Esophagus squamous epithelium (tissue), 5 donors: ENCODE data around the gene IGF1R. TPM values are rescaled to one million over a fixed set of nuclear protein-coding genes. Genes with fewer than 3 reads are reported as not detected.

Source experiments
- DNase-seq: peaks from one replicate; lab custom pipeline; 2025; lab: John Stamatoyannopoulos, UW
- H3K27ac ChIP-seq, 4 donors: fragments of 200-600 bp; sonication (generic); one replicate each; pipeline ENCODE4 v1.5.1; 2016 to 2019; ENCODE audit warnings: mild to moderate bottlenecking in 1 of 4
- H3K27me3 ChIP-seq, 4 donors: fragments of 200-600 bp; sonication (generic); 1 replicate in 3 of 4; 2 replicates in 1 of 4; pipeline versions ENCODE4 v1.5.1 to v1.6.0; 2017 to 2021; ENCODE audit warnings: antibody characterized with exemption in 1 of 4
- H3K36me3 ChIP-seq, 3 donors: fragments of 200-600 bp; sonication (generic); one replicate each; pipeline ENCODE4 v1.5.1; 2016 to 2019
- H3K4me1 ChIP-seq, 3 donors: fragments of 200-600 bp; sonication (generic); one replicate each; pipeline ENCODE4 v1.5.1; 2017 to 2019
- H3K4me3 ChIP-seq, 4 donors: fragments of 200-600 bp; sonication (generic); 1 replicate in 3 of 4; 2 replicates in 1 of 4; pipeline ENCODE4 v1.5.1; 2016 to 2019; ENCODE audit warnings: mild to moderate bottlenecking in 2 of 4, moderate library complexity in 1 of 4
- H3K9me3 ChIP-seq, 3 donors: fragments of 200-600 bp; sonication (generic); one replicate each; pipeline ENCODE4 v1.5.1; 2016 to 2019
- POLR2A ChIP-seq, 4 donors: fragments of 450-650 bp; IDR thresholded peaks; one replicate each; pipeline ENCODE4 v1.6.1; 2017; ENCODE audit warnings: antibody characterized with exemption in 4 of 4, mild to moderate bottlenecking in 4 of 4, moderate library complexity in 3 of 4
- WGBS, 2 donors: methylation state at CpG; one replicate each; pipeline ENCODE4 v1.1.5; 2018; 5-methylcytosine and 5-hydroxymethylcytosine counted together
- intact Hi-C: fragments of 100-400 bp; cut with DNase I; formaldehyde crosslinking; loops from one replicate; pipeline ENCODE4 v1.15.0; 2022
- total RNA-seq, 4 donors: library from RNA; depleted of rRNA; stranded (reverse); fragments of >200 nt; gene quantifications; one replicate each; pipeline ENCODE4 v1.1.0, GENCODE V29; 2016
- TF ChIP-seq, protein P1 (sequence below), 6 experiments: fragments of 450-650 bp in 4 of 6; fragments of 200-600 bp in 2 of 6; sonication (generic) in 2 of 6; IDR thresholded peaks; one replicate each; pipeline ENCODE4 v1.5.1; 2016 to 2019; ENCODE audit warnings: antibody characterized with exemption in 6 of 6, mild to moderate bottlenecking in 4 of 6, moderate library complexity in 4 of 6
- donor health status: DM: yes; HTN: yes; CAD: no.

Gene IGF1R
- total RNA-seq, 4 donors from 2014 or later, result 20.5 to 54.8 (median 40.4) TPM

DNA sequence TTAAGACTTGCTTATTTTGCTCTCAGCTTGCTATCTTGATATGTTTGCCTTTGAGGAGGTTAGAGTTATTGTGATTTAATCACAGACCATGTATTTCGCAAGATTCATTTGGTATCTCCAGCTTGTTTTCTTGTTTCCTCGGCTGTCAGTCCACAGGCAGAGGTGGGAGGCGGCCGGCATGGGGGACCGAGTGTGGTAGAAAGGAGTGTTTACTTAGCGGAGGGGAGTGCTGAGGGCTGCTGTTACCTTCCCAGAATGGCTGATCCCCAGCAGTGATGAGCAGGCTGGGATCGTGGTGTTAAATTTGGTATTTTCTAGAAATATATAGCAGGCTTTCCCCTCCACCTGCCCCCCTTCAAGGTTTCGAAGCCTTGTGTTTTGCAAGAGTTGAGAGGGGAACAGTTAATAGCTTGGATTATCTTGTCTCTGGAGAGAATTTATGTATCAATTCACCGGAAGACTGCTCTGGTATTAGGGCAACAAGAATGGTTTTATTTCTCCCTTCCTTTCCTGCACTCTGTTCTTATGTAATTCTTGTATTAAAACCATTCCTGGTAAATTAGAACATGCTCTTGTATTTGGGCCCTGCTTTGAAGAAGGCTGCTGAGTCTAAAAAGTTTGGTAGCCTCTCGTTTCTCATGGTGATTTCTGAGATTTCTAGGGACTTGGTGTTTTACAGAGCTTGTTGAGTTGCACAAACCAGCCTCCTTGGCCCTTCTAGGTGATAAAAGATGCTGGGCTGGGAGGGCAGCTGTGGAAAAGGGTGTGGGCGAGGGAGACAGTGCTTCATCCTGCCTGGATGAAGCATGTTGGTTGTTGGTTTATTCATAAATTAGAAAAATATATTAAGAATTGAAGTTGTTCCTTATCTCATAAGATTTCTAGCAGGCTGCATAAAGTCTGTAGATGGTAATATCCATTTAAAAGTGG, 151.4 kb downstream of the IGF1R start:
- peak overlapping the region in 2 of 4 donors; percentile 10 to 49 for H3K4me3 ChIP-seq
- intact Hi-C loops, result no loop called here
- no peak for DNase-seq
- peak overlapping the region; percentile 54 to 84 (median 69) for H3K27ac ChIP-seq
- 18 to 23% methylated on average over 8 to 11 of the region's 11 CpGs for WGBS, 2 donors
- TF ChIP-seq, protein P1, sequence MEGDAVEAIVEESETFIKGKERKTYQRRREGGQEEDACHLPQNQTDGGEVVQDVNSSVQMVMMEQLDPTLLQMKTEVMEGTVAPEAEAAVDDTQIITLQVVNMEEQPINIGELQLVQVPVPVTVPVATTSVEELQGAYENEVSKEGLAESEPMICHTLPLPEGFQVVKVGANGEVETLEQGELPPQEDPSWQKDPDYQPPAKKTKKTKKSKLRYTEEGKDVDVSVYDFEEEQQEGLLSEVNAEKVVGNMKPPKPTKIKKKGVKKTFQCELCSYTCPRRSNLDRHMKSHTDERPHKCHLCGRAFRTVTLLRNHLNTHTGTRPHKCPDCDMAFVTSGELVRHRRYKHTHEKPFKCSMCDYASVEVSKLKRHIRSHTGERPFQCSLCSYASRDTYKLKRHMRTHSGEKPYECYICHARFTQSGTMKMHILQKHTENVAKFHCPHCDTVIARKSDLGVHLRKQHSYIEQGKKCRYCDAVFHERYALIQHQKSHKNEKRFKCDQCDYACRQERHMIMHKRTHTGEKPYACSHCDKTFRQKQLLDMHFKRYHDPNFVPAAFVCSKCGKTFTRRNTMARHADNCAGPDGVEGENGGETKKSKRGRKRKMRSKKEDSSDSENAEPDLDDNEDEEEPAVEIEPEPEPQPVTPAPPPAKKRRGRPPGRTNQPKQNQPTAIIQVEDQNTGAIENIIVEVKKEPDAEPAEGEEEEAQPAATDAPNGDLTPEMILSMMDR (IDR thresholded peaks at IDR 0.05), result no peak
- TF ChIP-seq POLR2A (IDR thresholded peaks at IDR 0.05), result no peak
- H3K27me3 ChIP-seq, result no peaks in the 10 kb centered on the region
- H3K9me3 ChIP-seq, result no peaks in the 10 kb centered on the region
- no peaks in the 10 kb centered on the region for H3K36me3 ChIP-seq
- H3K4me1 ChIP-seq, result peaks cover 26 to 86% (median 54%) of the 10 kb centered on the region in 3 donors

- intact Hi-C loops, result no loop called here
- Histone ChIP-seq H3K36me3 (no peaks in the 10 kb centered on the region), H3K27me3 (no peaks in the 10 kb centered on the region), H3K27ac (peak overlapping the region; percentile 67 to 84 (median 69)), H3K9me3 (no peaks in the 10 kb centered on the region), H3K4me3 (peak overlapping the region in 2 of 4 donors; percentile 5 to 29), H3K4me1 (peaks cover 26 to 86% (median 54%) of the 10 kb centered on the region in 3 donors)
- WGBS, 2 donors, result 8 to 12% methylated on average over 11 of the region's 11 CpGs
- DNase-seq, result no peak
- TF ChIP-seq, protein P1 (IDR thresholded peaks at IDR 0.05), result no peak
- no peak for TF ChIP-seq POLR2A (IDR thresholded peaks at IDR 0.05)
These were observed 152.3 kb downstream of the IGF1R start for GRCh38 chr15:98800437-98801233.

DNA sequence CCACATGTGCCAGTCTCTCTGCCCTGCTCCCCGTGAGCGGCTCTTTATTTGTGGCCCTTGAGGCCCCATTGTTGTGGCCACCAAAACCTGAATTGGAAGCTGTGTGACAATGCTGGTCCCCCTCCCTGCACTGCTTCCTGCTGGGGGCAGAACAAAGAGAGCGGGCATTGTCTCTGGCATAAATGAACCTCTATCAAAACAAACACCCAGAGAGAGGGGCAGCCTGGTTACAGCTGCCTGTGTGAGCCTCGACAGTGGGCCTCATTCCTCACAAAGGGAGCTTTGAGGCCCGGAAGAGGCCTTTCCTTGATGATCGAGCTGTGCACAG, 152.9 kb downstream of the IGF1R start:
- Histone ChIP-seq H3K9me3 (no peaks in the 10 kb centered on the region), H3K4me1 (peaks cover 26 to 86% (median 54%) of the 10 kb centered on the region in 3 donors), H3K27ac (peak overlapping the region; percentile 43 to 84 (median 67)), H3K27me3 (no peaks in the 10 kb centered on the region), H3K36me3 (no peaks in the 10 kb centered on the region), H3K4me3 (peak overlapping the region in 1 of 4 donors; percentile 29)
- WGBS, 2 donors, result 40 to 45% methylated on average over 2 to 6 of the region's 6 CpGs
- TF ChIP-seq, protein P1 (IDR thresholded peaks at IDR 0.05), result no peak
- TF ChIP-seq POLR2A (IDR thresholded peaks at IDR 0.05), result no peak
- no peak for DNase-seq
- intact Hi-C loops, result no loop called here

- Histone ChIP-seq H3K27ac (no peak overlapping the region), H3K27me3 (no peaks in the 10 kb centered on the region), H3K4me1 (peaks cover 26 to 76% (median 54%) of the 10 kb centered on the region in 3 donors), H3K36me3 (no peaks in the 10 kb centered on the region), H3K9me3 (no peaks in the 10 kb centered on the region), H3K4me3 (no peak overlapping the region)
- WGBS, 2 donors, result 90 to 92% methylated on average over 6 of the region's 6 CpGs
- intact Hi-C loops, result no loop called here
- DNase-seq, result no peak
- TF ChIP-seq, protein P1 (IDR thresholded peaks at IDR 0.05), result no peak
- no peak for TF ChIP-seq POLR2A (IDR thresholded peaks at IDR 0.05)
These were observed 153.8 kb downstream of the IGF1R start for GRCh38 chr15:98802187-98802586.
